Fibroblast of lung (primary cell): Measurements from ENCODE around the gene ZNF474. TPM values are rescaled to one million over a fixed set of nuclear protein-coding genes. Genes with fewer than 3 reads are reported as not detected.

Experiments
- DNase-seq, 2 donors: peaks; one replicate each; pipeline versions ENCODE4 v3.0.0 to v3.0.0-alpha.2; 2010; ENCODE audit warnings: low read depth in 2 of 2
- H2AFZ ChIP-seq: 2 replicates; pipeline ENCODE4 v1.5.1; 2012; ENCODE audit warnings: low read length, control low read depth, inconsistent platforms
- H3K27ac ChIP-seq: 2 replicates; pipeline ENCODE4 v1.5.1; 2011; ENCODE audit warnings: low read length, control low read depth; ENCODE audit not compliant: insufficient read depth
- H3K27me3 ChIP-seq: 2 replicates; pipeline ENCODE4 v1.5.1; 2011; ENCODE audit warnings: mild to moderate bottlenecking, low read length; ENCODE audit not compliant: control insufficient read depth, insufficient read depth
- H3K36me3 ChIP-seq: 2 replicates; pipeline ENCODE4 v1.5.1; 2011; ENCODE audit warnings: low read length; ENCODE audit not compliant: control insufficient read depth, insufficient read depth
- H3K4me1 ChIP-seq: 2 replicates; pipeline ENCODE4 v1.5.1; 2011; ENCODE audit warnings: low read length; ENCODE audit not compliant: control insufficient read depth, insufficient read depth; ENCODE audit errors: extremely low read depth
- H3K4me2 ChIP-seq: 2 replicates; pipeline ENCODE4 v1.5.1; 2011; ENCODE audit warnings: low read length, control low read depth; ENCODE audit not compliant: insufficient read depth; ENCODE audit errors: extremely low read depth
- H3K4me3 ChIP-seq, 4 experiments: fragments of 200-600 bp in 1 of 4; sonication (generic) in 1 of 4; replicated peaks in 1 of 4; 2 replicates each; pipeline ENCODE4 v1.5.1; 2011 to 2016; ENCODE audit warnings: low read length in 4 of 4, low read depth in 3 of 4, mild to moderate bottlenecking in 3 of 4, control low read depth in 2 of 4, inconsistent platforms in 1 of 4, mixed read lengths in 1 of 4; ENCODE audit not compliant: insufficient read depth in 1 of 4; ENCODE audit errors: control extremely low read depth in 1 of 4
- H3K79me2 ChIP-seq: 2 replicates; pipeline ENCODE4 v1.5.1; 2012; ENCODE audit warnings: mild to moderate bottlenecking, low read length, inconsistent platforms; ENCODE audit not compliant: control insufficient read depth, insufficient read depth
- H3K9ac ChIP-seq: 2 replicates; pipeline ENCODE4 v1.5.1; 2011; ENCODE audit warnings: mild to moderate bottlenecking, low read length, control low read depth; ENCODE audit not compliant: insufficient read depth
- H3K9me3 ChIP-seq: 2 replicates; pipeline ENCODE4 v1.5.1; 2012; ENCODE audit warnings: low read depth, low read length; ENCODE audit not compliant: control insufficient read depth, insufficient read depth
- H4K20me1 ChIP-seq: 2 replicates; pipeline ENCODE4 v1.5.1; 2011; ENCODE audit warnings: low read length; ENCODE audit not compliant: control insufficient read depth, insufficient read depth; ENCODE audit errors: extremely low read depth
- CTCF ChIP-seq, 2 donors: IDR thresholded peaks in 1 of 2; conservative IDR thresholded peaks in 1 of 2; 1 replicate in 1 of 2; 2 replicates in 1 of 2; pipeline ENCODE4 v1.5.1; 2011 to 2012; ENCODE audit warnings: low read length in 2 of 2, control low read depth in 1 of 2, inconsistent platforms in 1 of 2, low read depth in 1 of 2, mild to moderate bottlenecking in 1 of 2
- EZH2 ChIP-seq: IDR thresholded peaks from 2 replicates; pipeline ENCODE4 v1.5.1; 2012; ENCODE audit warnings: low read length, control low read depth, mild to moderate bottlenecking; ENCODE audit errors: missing control alignments
- polyA plus RNA-seq, 2 donors: library from polyadenylated mRNA; depleted of rRNA in 1 of 2; stranded (reverse) in 1 of 2; unstranded in 1 of 2; fragments of >200 nt; gene quantifications; 2 replicates each; pipeline ENCODE4 v1.2.1, GENCODE V29; 2011 to 2012; ENCODE audit warnings: missing spikeins in 1 of 2
- total RNA-seq: library from RNA; depleted of rRNA; stranded (reverse); fragments of >200 nt; gene quantifications from 2 replicates; pipeline ENCODE4 v1.2.1, GENCODE V29; 2014

Gene ZNF474
- total and polyA plus RNA-seq, 2 donors (not counting 1 experiment from before 2014, with no cell fraction given): 0.17 to 0.20 TPM

- no peak overlapping the region for H3K9ac ChIP-seq
- H3K27ac ChIP-seq: peak overlapping the region; percentile 35
- peak overlapping the region; percentile 66 for H3K4me2 ChIP-seq
- no peaks in the 10 kb centered on the region for H3K36me3 ChIP-seq
- H3K27me3 ChIP-seq: no peaks in the 10 kb centered on the region
- no peaks in the 10 kb centered on the region for H3K9me3 ChIP-seq
- TF ChIP-seq EZH2 (no peak), CTCF (conservative IDR thresholded peaks at IDR 0.05 in 1 of 2, IDR thresholded peaks at IDR 0.05 in 1 of 2; ENCODE audit: low read depth in 1 of 2, low read length in 2 of 2) (no peak)
- H2AFZ ChIP-seq: no peak overlapping the region
- peak; percentile 80 to 91 for DNase-seq
- H3K79me2 ChIP-seq: no peaks in the 10 kb centered on the region
- no peak overlapping the region for H3K4me3 ChIP-seq
- H4K20me1 ChIP-seq: no peaks in the 10 kb centered on the region
- H3K4me1 ChIP-seq: peaks cover 27% of the 10 kb centered on the region
Observed at GRCh38 chr5:122183098-122183787, 53.9 kb downstream of the ZNF474 start.

- Histone ChIP-seq H3K9ac (no peak overlapping the region), H3K4me1 (peaks cover 27% of the 10 kb centered on the region), H3K79me2 (no peaks in the 10 kb centered on the region), H3K4me3 (no peak overlapping the region), H3K27ac (peak overlapping the region; percentile 35), H3K36me3 (no peaks in the 10 kb centered on the region), H3K4me2 (peak overlapping the region; percentile 65), H3K27me3 (no peaks in the 10 kb centered on the region), H3K9me3 (no peaks in the 10 kb centered on the region), H2AFZ (no peak overlapping the region), H4K20me1 (no peaks in the 10 kb centered on the region)
- TF ChIP-seq EZH2: no peak
- no peak for TF ChIP-seq CTCF (conservative IDR thresholded peaks at IDR 0.05 in 1 of 2, IDR thresholded peaks at IDR 0.05 in 1 of 2; ENCODE audit: low read depth in 1 of 2, low read length in 2 of 2)
- no peak for DNase-seq
Observed at GRCh38 chr5:122183788-122184170, 54.4 kb downstream of the ZNF474 start.

- Histone ChIP-seq H3K79me2 (no peaks in the 10 kb centered on the region), H3K4me2 (no peak overlapping the region), H3K36me3 (no peaks in the 10 kb centered on the region), H3K9ac (no peak overlapping the region), H2AFZ (no peak overlapping the region), H3K4me3 (no peak overlapping the region), H4K20me1 (no peaks in the 10 kb centered on the region), H3K9me3 (no peaks in the 10 kb centered on the region), H3K27me3 (no peaks in the 10 kb centered on the region), H3K27ac (no peak overlapping the region), H3K4me1 (peaks cover 27% of the 10 kb centered on the region)
- no peak for TF ChIP-seq EZH2
- TF ChIP-seq CTCF (conservative IDR thresholded peaks at IDR 0.05 in 1 of 2, IDR thresholded peaks at IDR 0.05 in 1 of 2; ENCODE audit: low read depth in 1 of 2, low read length in 2 of 2): no peak
- DNase-seq: no peak
Observed at GRCh38 chr5:122184676-122185255, 55.4 kb downstream of the ZNF474 start.
